Measurements from ENCODE around the gene PLCH1.

DNA sequence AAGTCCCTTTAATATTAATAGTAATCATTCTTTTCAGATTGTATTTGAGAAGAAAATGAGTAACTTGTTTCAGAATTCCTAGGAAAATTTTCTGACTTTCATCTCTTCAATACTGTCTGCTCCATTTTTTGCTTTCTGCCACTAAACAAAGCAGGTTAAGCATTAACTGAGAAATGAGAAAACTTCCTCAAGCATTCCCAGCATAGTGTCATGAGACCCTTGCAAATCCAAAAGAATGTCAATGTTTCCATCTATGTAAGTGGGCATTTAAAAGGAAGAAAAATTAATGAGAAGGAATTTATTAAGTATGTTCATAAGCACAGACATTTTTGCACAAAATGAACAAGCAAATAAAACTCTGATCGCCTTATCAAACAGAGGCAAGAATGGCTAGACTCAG lies 303.4 kb downstream of the PLCH1 start:
- TF ChIP-seq, protein P1, sequence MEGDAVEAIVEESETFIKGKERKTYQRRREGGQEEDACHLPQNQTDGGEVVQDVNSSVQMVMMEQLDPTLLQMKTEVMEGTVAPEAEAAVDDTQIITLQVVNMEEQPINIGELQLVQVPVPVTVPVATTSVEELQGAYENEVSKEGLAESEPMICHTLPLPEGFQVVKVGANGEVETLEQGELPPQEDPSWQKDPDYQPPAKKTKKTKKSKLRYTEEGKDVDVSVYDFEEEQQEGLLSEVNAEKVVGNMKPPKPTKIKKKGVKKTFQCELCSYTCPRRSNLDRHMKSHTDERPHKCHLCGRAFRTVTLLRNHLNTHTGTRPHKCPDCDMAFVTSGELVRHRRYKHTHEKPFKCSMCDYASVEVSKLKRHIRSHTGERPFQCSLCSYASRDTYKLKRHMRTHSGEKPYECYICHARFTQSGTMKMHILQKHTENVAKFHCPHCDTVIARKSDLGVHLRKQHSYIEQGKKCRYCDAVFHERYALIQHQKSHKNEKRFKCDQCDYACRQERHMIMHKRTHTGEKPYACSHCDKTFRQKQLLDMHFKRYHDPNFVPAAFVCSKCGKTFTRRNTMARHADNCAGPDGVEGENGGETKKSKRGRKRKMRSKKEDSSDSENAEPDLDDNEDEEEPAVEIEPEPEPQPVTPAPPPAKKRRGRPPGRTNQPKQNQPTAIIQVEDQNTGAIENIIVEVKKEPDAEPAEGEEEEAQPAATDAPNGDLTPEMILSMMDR (conservative IDR thresholded peaks at IDR 0.05; ENCODE audit: low read depth, low read length): no peak
- TF ChIP-seq EZH2 (IDR thresholded peaks at IDR 0.05; ENCODE audit: low read length, unreplicated experiment): no peak
